Measurements from ENCODE around the gene CP.

- TF ChIP-seq POLR2A (IDR thresholded peaks at IDR 0.05): no peak
- TF ChIP-seq, protein P1, sequence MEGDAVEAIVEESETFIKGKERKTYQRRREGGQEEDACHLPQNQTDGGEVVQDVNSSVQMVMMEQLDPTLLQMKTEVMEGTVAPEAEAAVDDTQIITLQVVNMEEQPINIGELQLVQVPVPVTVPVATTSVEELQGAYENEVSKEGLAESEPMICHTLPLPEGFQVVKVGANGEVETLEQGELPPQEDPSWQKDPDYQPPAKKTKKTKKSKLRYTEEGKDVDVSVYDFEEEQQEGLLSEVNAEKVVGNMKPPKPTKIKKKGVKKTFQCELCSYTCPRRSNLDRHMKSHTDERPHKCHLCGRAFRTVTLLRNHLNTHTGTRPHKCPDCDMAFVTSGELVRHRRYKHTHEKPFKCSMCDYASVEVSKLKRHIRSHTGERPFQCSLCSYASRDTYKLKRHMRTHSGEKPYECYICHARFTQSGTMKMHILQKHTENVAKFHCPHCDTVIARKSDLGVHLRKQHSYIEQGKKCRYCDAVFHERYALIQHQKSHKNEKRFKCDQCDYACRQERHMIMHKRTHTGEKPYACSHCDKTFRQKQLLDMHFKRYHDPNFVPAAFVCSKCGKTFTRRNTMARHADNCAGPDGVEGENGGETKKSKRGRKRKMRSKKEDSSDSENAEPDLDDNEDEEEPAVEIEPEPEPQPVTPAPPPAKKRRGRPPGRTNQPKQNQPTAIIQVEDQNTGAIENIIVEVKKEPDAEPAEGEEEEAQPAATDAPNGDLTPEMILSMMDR (IDR thresholded peaks at IDR 0.05 in 4 of 5, conservative IDR thresholded peaks at IDR 0.05 in 1 of 5): no peak
These were observed 17.8 kb upstream of the CP start for GRCh38 chr3:149239357-149239936.
